Measurements from ENCODE around the gene PRKCA.

GRCh38 chr17:66582373-66583111 is 280.1 kb downstream of the PRKCA start:
- TF ChIP-seq CTCF (IDR thresholded peaks at IDR 0.05) = no peak
- no peak for TF ChIP-seq POLR2A (IDR thresholded peaks at IDR 0.05)
